ENCODE results near the gene EPHB2.
A peak's percentile ranks its signal among the peaks of the same experiment; 100 is the strongest.

EPHB2 gene

DNA sequence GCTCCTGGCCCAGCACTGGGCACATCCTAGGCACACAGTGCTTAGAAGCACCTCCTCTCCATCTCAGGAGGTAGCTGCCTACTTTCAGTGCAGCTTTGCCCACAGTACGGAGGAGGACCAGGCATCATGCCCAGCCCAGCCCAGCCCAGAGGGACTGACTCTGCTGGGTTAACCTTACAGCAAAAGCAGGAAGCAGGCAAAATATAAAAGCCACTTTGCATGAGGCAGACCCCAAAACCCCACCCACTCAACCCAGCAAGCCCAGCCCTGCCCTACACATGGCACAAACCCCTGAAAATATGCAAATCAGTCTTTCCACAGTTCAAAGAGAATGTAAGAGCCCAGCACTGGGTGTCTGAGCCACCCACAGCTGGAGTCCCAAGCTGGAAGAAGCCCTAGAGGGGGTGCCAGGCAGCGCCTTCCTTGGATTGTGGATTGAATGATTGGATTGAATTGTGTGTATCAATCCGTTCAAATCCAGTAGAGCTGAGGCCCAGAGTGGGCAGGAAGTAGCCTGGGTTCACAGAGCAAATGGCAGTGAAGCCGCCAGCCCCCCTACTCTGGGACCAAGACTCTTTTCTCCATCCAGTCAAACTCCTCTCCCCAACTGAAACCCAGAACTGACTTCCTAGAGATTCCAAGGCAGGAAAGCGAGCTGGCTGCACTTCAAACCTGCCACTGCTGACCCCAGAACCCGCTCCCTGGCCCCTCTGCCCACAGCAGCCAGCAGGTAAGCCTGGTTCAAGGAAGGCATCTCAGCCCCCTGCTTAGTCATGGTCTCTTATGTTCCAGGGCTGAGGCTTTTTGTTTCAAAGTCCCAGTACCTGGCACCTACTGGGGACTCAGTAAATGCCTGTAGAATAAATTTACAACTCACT lies 144.3 kb downstream of the EPHB2 start:
- DNase-seq (ENCODE audit: low spot score) (no peak), ATAC-seq (ENCODE audit: low read depth) (no peak)
- Histone ChIP-seq H3K4me3 (ENCODE audit: severe bottlenecking) (no peak overlapping the region), H3K9me3 (ENCODE audit: severe bottlenecking) (no peaks in the 10 kb centered on the region), H3K27me3 (ENCODE audit: insufficient read depth, poor library complexity, severe bottlenecking) (no peaks in the 10 kb centered on the region), H3K36me3 (ENCODE audit: low read depth) (no peaks in the 10 kb centered on the region), H3K27ac (ENCODE audit: poor library complexity, severe bottlenecking) (no peak overlapping the region), H3K4me1 (ENCODE audit: insufficient read depth, poor library complexity, severe bottlenecking) (no peaks in the 10 kb centered on the region)
- TF ChIP-seq, protein P1, sequence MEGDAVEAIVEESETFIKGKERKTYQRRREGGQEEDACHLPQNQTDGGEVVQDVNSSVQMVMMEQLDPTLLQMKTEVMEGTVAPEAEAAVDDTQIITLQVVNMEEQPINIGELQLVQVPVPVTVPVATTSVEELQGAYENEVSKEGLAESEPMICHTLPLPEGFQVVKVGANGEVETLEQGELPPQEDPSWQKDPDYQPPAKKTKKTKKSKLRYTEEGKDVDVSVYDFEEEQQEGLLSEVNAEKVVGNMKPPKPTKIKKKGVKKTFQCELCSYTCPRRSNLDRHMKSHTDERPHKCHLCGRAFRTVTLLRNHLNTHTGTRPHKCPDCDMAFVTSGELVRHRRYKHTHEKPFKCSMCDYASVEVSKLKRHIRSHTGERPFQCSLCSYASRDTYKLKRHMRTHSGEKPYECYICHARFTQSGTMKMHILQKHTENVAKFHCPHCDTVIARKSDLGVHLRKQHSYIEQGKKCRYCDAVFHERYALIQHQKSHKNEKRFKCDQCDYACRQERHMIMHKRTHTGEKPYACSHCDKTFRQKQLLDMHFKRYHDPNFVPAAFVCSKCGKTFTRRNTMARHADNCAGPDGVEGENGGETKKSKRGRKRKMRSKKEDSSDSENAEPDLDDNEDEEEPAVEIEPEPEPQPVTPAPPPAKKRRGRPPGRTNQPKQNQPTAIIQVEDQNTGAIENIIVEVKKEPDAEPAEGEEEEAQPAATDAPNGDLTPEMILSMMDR (IDR thresholded peaks at IDR 0.05; ENCODE audit: poor library complexity, severe bottlenecking) = no peak

DNA sequence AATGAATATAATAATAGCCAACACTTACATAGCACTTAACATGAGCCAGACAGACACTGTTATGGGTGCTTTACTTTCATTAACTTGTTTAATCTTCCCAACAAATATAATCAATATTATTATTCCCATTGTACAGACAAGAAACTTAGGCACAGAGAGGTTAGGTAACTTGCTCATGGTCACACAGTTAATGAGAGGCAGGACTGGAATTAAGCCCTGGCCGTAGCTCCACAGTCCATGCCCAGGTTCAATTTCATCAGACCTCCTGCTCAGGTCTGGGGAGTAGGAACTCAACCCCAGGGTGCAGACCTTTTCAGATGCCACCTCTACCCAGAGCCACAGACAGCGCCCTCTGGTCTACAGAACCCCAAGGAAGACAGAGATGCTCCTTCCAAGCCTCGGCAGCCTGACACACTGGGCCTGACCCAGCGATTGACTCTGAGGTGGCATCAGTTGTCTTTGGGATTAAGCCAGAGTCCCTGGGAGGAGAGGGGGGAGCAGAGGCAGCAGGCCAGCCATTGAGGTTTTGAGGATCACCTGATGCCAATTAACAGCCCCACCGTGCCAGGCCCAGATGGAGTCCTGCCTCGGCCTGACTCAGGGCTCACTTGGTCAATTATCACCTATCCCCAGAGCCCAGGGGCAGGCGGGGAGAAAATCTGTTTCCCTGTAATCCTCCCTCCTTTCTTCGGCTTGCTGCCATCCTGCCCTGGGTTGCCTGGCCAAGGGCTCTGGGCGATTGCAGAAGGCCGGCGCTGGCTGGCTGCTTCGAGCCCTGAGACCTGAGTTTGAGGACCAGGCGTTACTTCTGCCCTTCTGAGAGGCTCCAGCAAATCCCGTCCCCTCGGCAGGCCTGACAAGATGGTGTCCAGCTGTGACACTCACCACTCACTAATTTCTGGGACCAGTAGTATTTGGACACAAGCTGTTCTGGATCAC lies 145.3 kb downstream of the EPHB2 start:
- TF ChIP-seq, protein P1 (IDR thresholded peaks at IDR 0.05; ENCODE audit: poor library complexity, severe bottlenecking) = no peak
- no peaks in the 10 kb centered on the region for H3K27me3 ChIP-seq (ENCODE audit: insufficient read depth, poor library complexity, severe bottlenecking)
- H3K4me1 ChIP-seq (ENCODE audit: insufficient read depth, poor library complexity, severe bottlenecking) = no peaks in the 10 kb centered on the region

DNA sequence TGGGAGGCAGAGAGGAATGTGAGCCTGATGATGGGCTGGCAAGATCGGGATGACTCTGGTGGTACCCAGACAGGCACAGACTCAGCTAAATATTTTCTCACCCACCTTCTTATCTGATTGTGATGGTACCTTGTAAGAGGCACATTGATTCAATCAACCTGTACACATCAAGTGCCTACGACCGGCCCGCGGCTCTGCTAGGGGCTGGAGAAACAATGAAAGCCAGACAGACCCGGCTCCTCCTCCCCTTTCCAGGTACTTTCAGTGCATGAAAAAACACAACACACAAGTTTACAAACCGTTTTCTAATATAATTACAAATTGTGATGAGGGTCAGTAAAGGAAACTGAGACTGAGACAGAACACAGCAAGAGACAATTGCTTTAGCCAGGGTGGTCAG lies 147.0 kb downstream of the EPHB2 start:
- H3K4me1 ChIP-seq (ENCODE audit: insufficient read depth, poor library complexity, severe bottlenecking) = peaks cover 11% of the 10 kb centered on the region
- ATAC-seq (ENCODE audit: low read depth) (no peak), DNase-seq (ENCODE audit: low spot score) (no peak)
- TF ChIP-seq, protein P1 (IDR thresholded peaks at IDR 0.05; ENCODE audit: poor library complexity, severe bottlenecking) = no peak
- H3K9me3 ChIP-seq (ENCODE audit: severe bottlenecking) = no peaks in the 10 kb centered on the region
- H3K27ac ChIP-seq (ENCODE audit: poor library complexity, severe bottlenecking) = no peak overlapping the region
- H3K36me3 ChIP-seq (ENCODE audit: low read depth) = no peaks in the 10 kb centered on the region
- no peaks in the 10 kb centered on the region for H3K27me3 ChIP-seq (ENCODE audit: insufficient read depth, poor library complexity, severe bottlenecking)
- no peak overlapping the region for H3K4me3 ChIP-seq (ENCODE audit: severe bottlenecking)

More for the DNA sequence above, 145.3 kb downstream of the EPHB2 start:
- ATAC-seq (ENCODE audit: low read depth) = no peak
- DNase-seq (ENCODE audit: low spot score) = no peak
- Histone ChIP-seq H3K9me3 (ENCODE audit: severe bottlenecking) (no peaks in the 10 kb centered on the region), H3K27ac (ENCODE audit: poor library complexity, severe bottlenecking) (no peak overlapping the region), H3K36me3 (ENCODE audit: low read depth) (no peaks in the 10 kb centered on the region), H3K4me3 (ENCODE audit: severe bottlenecking) (no peak overlapping the region)

DNA sequence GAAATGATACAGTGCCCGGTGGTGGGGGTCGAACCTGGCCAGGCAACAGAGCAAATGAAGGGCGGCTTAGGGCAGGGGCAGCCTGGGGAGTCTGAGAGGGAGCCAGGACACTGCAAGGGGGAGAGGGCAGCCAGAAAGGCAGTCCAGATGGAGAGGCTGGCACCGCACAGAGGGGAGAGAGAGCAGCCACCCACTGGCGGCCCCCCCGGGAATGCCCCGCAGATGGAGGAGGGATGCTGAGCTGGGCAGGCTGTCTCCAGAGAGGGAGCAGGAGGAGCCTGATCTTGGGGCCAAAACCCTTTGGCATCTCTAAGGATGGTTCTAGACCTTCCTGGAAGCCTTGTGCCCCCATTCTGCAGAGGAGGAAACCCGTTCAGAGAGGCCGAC lies 149.8 kb downstream of the EPHB2 start:
- Histone ChIP-seq H3K27me3 (ENCODE audit: insufficient read depth, poor library complexity, severe bottlenecking) (no peaks in the 10 kb centered on the region), H3K27ac (ENCODE audit: poor library complexity, severe bottlenecking) (peak overlapping the region; percentile 43)
- no peak for DNase-seq (ENCODE audit: low spot score)

More for the DNA sequence above, 149.8 kb downstream of the EPHB2 start:
- H3K36me3 ChIP-seq (ENCODE audit: low read depth) = peaks cover 3% of the 10 kb centered on the region; the same call in 1 of the 2 replicates
- TF ChIP-seq, protein P1 (IDR thresholded peaks at IDR 0.05; ENCODE audit: poor library complexity, severe bottlenecking) = no peak
- H3K4me3 ChIP-seq (ENCODE audit: severe bottlenecking) = no peak overlapping the region
- no peaks in the 10 kb centered on the region for H3K9me3 ChIP-seq (ENCODE audit: severe bottlenecking)
- no peak for ATAC-seq (ENCODE audit: low read depth)
- peaks cover 11% of the 10 kb centered on the region for H3K4me1 ChIP-seq (ENCODE audit: insufficient read depth, poor library complexity, severe bottlenecking)
